Liver (tissue), 9 donors: ENCODE results near the gene NDUFS2. TPM values are rescaled to one million over a fixed set of nuclear protein-coding genes. Genes with fewer than 3 reads are reported as not detected.

Source experiments
- DNase-seq: peaks from one replicate; pipeline ENCODE4 v3.0.0-alpha.2; 2017; ENCODE audit warnings: low spot score
- H3K27ac ChIP-seq, 2 donors: one replicate each; pipeline ENCODE4 v1.7.0; 2013; ENCODE audit warnings: inconsistent platforms in 2 of 2, low read length in 2 of 2, control low read depth in 1 of 2, low read depth in 1 of 2, mild to moderate bottlenecking in 1 of 2
- H3K27me3 ChIP-seq, 4 donors: one replicate each; pipeline versions ENCODE4 v1.6.1 to v1.7.0; 2013; ENCODE audit warnings: low read length in 3 of 4, inconsistent platforms in 1 of 4, mild to moderate bottlenecking in 1 of 4, moderate library complexity in 1 of 4; ENCODE audit not compliant: control insufficient read depth in 4 of 4, insufficient read depth in 4 of 4
- H3K36me3 ChIP-seq, 4 donors: one replicate each; pipeline versions ENCODE4 v1.6.1 to v1.7.0; 2013; ENCODE audit warnings: low read length in 3 of 4, mild to moderate bottlenecking in 3 of 4, low read depth in 1 of 4, moderate library complexity in 1 of 4; ENCODE audit not compliant: control insufficient read depth in 4 of 4, insufficient read depth in 3 of 4
- H3K4me1 ChIP-seq, 4 donors: one replicate each; pipeline versions ENCODE4 v1.6.1 to v1.7.0; 2013; ENCODE audit warnings: low read length in 3 of 4, mild to moderate bottlenecking in 3 of 4, moderate library complexity in 1 of 4; ENCODE audit not compliant: control insufficient read depth in 4 of 4, insufficient read depth in 4 of 4
- H3K4me3 ChIP-seq, 3 donors: one replicate each; pipeline versions ENCODE4 v1.6.1 to v1.7.0; 2013; ENCODE audit warnings: low read length in 3 of 3, control low read depth in 1 of 3, low read depth in 1 of 3, mild to moderate bottlenecking in 1 of 3
- H3K9ac ChIP-seq, 2 donors: one replicate each; pipeline ENCODE4 v1.7.0; 2013; ENCODE audit warnings: low read length in 2 of 2, mild to moderate bottlenecking in 2 of 2, moderate library complexity in 2 of 2, control low read depth in 1 of 2, low read depth in 1 of 2
- H3K9me3 ChIP-seq, 4 donors: one replicate each; pipeline versions ENCODE4 v1.6.1 to v1.7.0; 2013; ENCODE audit warnings: low read length in 3 of 4; ENCODE audit not compliant: control insufficient read depth in 4 of 4
- ATF3 ChIP-seq: IDR thresholded peaks from 2 replicates; pipeline ENCODE4 v1.6.1; 2016; ENCODE audit warnings: antibody characterized with exemption
- CTCF ChIP-seq: fragments of 150-350 bp; IDR thresholded peaks from 2 replicates; pipeline ENCODE4 v1.5.1; 2017; ENCODE audit warnings: improper control_type of control experiment, low read depth, low read length; ENCODE audit not compliant: missing input control
- EGR1 ChIP-seq, 2 donors: IDR thresholded peaks; 2 replicates each; pipeline ENCODE4 v1.6.1; 2016 to 2018; ENCODE audit warnings: antibody characterized with exemption in 2 of 2, low read depth in 2 of 2
- FOXA1 ChIP-seq: IDR thresholded peaks from 2 replicates; pipeline ENCODE4 v1.6.1; 2016; ENCODE audit warnings: antibody characterized with exemption
- FOXA2 ChIP-seq: IDR thresholded peaks from 2 replicates; pipeline ENCODE4 v1.6.1; 2016; ENCODE audit warnings: antibody characterized with exemption
- GABPA ChIP-seq, 2 donors: IDR thresholded peaks in 1 of 2; conservative IDR thresholded peaks in 1 of 2; 2 replicates each; pipeline ENCODE4 v1.6.1; 2016; ENCODE audit warnings: antibody characterized with exemption in 2 of 2, mild to moderate bottlenecking in 1 of 2, moderate library complexity in 1 of 2
- HNF4A ChIP-seq, 2 donors: conservative IDR thresholded peaks; 2 replicates each; pipeline ENCODE4 v1.6.1; 2016; ENCODE audit warnings: antibody characterized with exemption in 2 of 2, mild to moderate bottlenecking in 2 of 2
- HNF4G ChIP-seq: IDR thresholded peaks from 2 replicates; pipeline ENCODE4 v1.6.1; 2016; ENCODE audit warnings: antibody characterized with exemption
- JUND ChIP-seq, 2 donors: IDR thresholded peaks; 2 replicates each; pipeline ENCODE4 v1.6.1; 2016; ENCODE audit warnings: antibody characterized with exemption in 2 of 2
- MAX ChIP-seq: IDR thresholded peaks from 2 replicates; pipeline ENCODE4 v1.6.1; 2016; ENCODE audit warnings: antibody characterized with exemption
- NR2F2 ChIP-seq: IDR thresholded peaks from 2 replicates; pipeline ENCODE4 v1.6.1; 2016; ENCODE audit warnings: antibody characterized with exemption
- RAD21 ChIP-seq, 2 donors: IDR thresholded peaks; 2 replicates each; pipeline ENCODE4 v1.6.1; 2016; ENCODE audit warnings: antibody characterized with exemption in 2 of 2, mild to moderate bottlenecking in 2 of 2
- REST ChIP-seq: IDR thresholded peaks from 2 replicates; pipeline ENCODE4 v1.6.1; 2016; ENCODE audit warnings: antibody characterized with exemption, mild to moderate bottlenecking
- RXRA ChIP-seq, 2 donors: IDR thresholded peaks; 2 replicates each; pipeline ENCODE4 v1.6.1; 2017 to 2018; ENCODE audit warnings: antibody characterized with exemption in 2 of 2, mild to moderate bottlenecking in 1 of 2
- SP1 ChIP-seq: IDR thresholded peaks from 2 replicates; pipeline ENCODE4 v1.6.1; 2018; ENCODE audit warnings: antibody characterized with exemption, mild to moderate bottlenecking
- TAF1 ChIP-seq: conservative IDR thresholded peaks from 2 replicates; pipeline ENCODE4 v1.6.1; 2016; ENCODE audit warnings: antibody characterized with exemption, mild to moderate bottlenecking
- YY1 ChIP-seq: IDR thresholded peaks from 2 replicates; pipeline ENCODE4 v1.6.1; 2016; ENCODE audit warnings: antibody characterized with exemption, mild to moderate bottlenecking
- ZBTB33 ChIP-seq: IDR thresholded peaks from 2 replicates; pipeline ENCODE4 v1.6.1; 2016; ENCODE audit warnings: antibody characterized with exemption
- WGBS: extraction: QIAGEN DNeasy Blood & Tissue Kit; methylation state at CpG from one replicate; pipeline ENCODE4 v1.1.7; 2013; 5-methylcytosine and 5-hydroxymethylcytosine counted together
- polyA plus RNA-seq, 2 donors: library from polyadenylated mRNA; stranded (reverse) in 1 of 2; unstranded in 1 of 2; fragments of 200-250 nt in 1 of 2; fragments of >200 nt in 1 of 2; fragmentation: Nextera tagmentation in 1 of 2; extraction: Ambion mirVana in 1 of 2; gene quantifications; one replicate each; pipeline versions ENCODE4 v1.2.1 to v1.2.3, GENCODE V29; 2013 to 2015
- total RNA-seq, 2 donors: library from RNA; depleted of rRNA; stranded (reverse); fragments of >200 nt; gene quantifications; one replicate each; pipeline ENCODE4 v1.2.3, GENCODE V29; 2014
- donor health status: healthy.
- donor health status: healthy.
- donor health status: healthy.
- donor health status: healthy.
- donor health status: healthy.

Gene NDUFS2
- total and polyA plus RNA-seq, 4 donors = 93.3 to 167 (median 120) TPM

- 39% methylated on average over 5 of the region's 5 CpGs for WGBS
- Histone ChIP-seq H3K4me1 (peaks cover 9 to 44% (median 24%) of the 10 kb centered on the region in 4 donors), H3K27me3 (no peaks in the 10 kb centered on the region), H3K4me3 (no peak overlapping the region), H3K9ac (no peak overlapping the region), H3K36me3 (peaks cover 2 to 8% (median 3%) of the 10 kb centered on the region in 4 donors), H3K27ac (peak overlapping the region; percentile 86 to 100), H3K9me3 (no peaks in the 10 kb centered on the region)
- DNase-seq = no peak
- TF ChIP-seq CTCF = no peak
- no peak for TF ChIP-seq ZBTB33
- TF ChIP-seq HNF4G = no peak
- no peak for TF ChIP-seq FOXA2
- TF ChIP-seq NR2F2 = no peak
- TF ChIP-seq HNF4A (conservative IDR thresholded peaks at IDR 0.05) = peak; percentile 55 to 66
- TF ChIP-seq SP1 = peak; percentile 64
- TF ChIP-seq RXRA (IDR thresholded peaks at IDR 0.05) = peak; percentile 26 to 56
- no peak for TF ChIP-seq MAX
These were observed 17.1 kb downstream of the NDUFS2 start for GRCh38 chr1:161219078-161219892.

- WGBS = 38% methylated on average over 5 of the region's 5 CpGs
- no peak overlapping the region for H3K9ac ChIP-seq
- H3K27ac ChIP-seq = peak overlapping the region; percentile 86 to 100
- TF ChIP-seq HNF4G (no peak), GABPA (IDR thresholded peaks at IDR 0.05 in 1 of 2, conservative IDR thresholded peaks at IDR 0.05 in 1 of 2) (no peak), CTCF (no peak), MAX (no peak), ATF3 (no peak), RXRA (IDR thresholded peaks at IDR 0.05) (no peak), SP1 (no peak), FOXA2 (no peak), REST (no peak), JUND (IDR thresholded peaks at IDR 0.05) (no peak), HNF4A (conservative IDR thresholded peaks at IDR 0.05) (no peak), EGR1 (IDR thresholded peaks at IDR 0.05; ENCODE audit: low read depth in 2 of 2) (no peak), RAD21 (IDR thresholded peaks at IDR 0.05) (no peak), FOXA1 (no peak), TAF1 (no peak), ZBTB33 (no peak), YY1 (no peak)
These were observed 17.8 kb downstream of the NDUFS2 start for GRCh38 chr1:161220002-161220401.

More at GRCh38 chr1:161220002-161220401, 17.8 kb downstream of the NDUFS2 start:
- Histone ChIP-seq H3K9me3 (no peaks in the 10 kb centered on the region), H3K4me3 (no peak overlapping the region), H3K4me1 (peaks cover 9 to 45% (median 25%) of the 10 kb centered on the region in 4 donors), H3K36me3 (peaks cover 0 to 6% (median 0%) of the 10 kb centered on the region in 4 donors), H3K27me3 (no peaks in the 10 kb centered on the region)
- no peak for DNase-seq
